Left lung (tissue), 10 donors: ENCODE measurements around the gene DNM2. TPM values are rescaled to one million over a fixed set of nuclear protein-coding genes. Genes with fewer than 3 reads are reported as not detected.
A peak's percentile ranks its signal among the peaks of the same experiment; 100 is the strongest.

Experiments used
- ATAC-seq: fragments of 200-7000 bp; cut with Tn5 transposase; one replicate; pipeline ENCODE4 v1.9.1; 2020; ENCODE audit warnings: moderate library complexity
- DNase-seq, 4 donors: peaks; one replicate each; pipeline ENCODE4 v3.0.0-alpha.2; 2013 to 2020
- H3K27ac ChIP-seq, 2 donors: fragments of 200-600 bp; sonication (generic) in 1 of 2; one replicate each; pipeline versions ENCODE4 v1.5.0 to v1.8.0; 2020 to 2021
- H3K27me3 ChIP-seq, 2 donors: fragments of 200-600 bp; sonication (generic) in 1 of 2; one replicate each; pipeline versions ENCODE4 v1.5.0 to v1.8.0; 2020 to 2021
- H3K36me3 ChIP-seq, 2 donors: fragments of 200-600 bp; sonication (generic) in 1 of 2; one replicate each; pipeline versions ENCODE4 v1.5.0 to v1.8.0; 2020 to 2021
- H3K4me1 ChIP-seq, 2 donors: fragments of 200-600 bp; one replicate each; pipeline ENCODE4 v1.8.0; 2021
- H3K4me3 ChIP-seq, 2 donors: fragments of 200-600 bp; sonication (generic) in 1 of 2; one replicate each; pipeline versions ENCODE4 v1.5.0 to v1.8.0; 2020 to 2021; ENCODE audit warnings: mild to moderate bottlenecking in 1 of 2
- H3K9me3 ChIP-seq, 2 donors: fragments of 200-600 bp; sonication (generic) in 1 of 2; one replicate each; pipeline versions ENCODE4 v1.5.0 to v1.8.0; 2020 to 2021
- CTCF ChIP-seq, 2 donors: fragments of 200-600 bp; sonication (generic) in 1 of 2; IDR thresholded peaks; one replicate each; pipeline versions ENCODE4 v1.5.0 to v1.8.0; 2021; ENCODE audit warnings: antibody characterized with exemption in 2 of 2
- intact Hi-C, 2 donors: fragments of 100-400 bp; cut with DNase I; formaldehyde crosslinking; loops; one replicate each; pipeline versions ENCODE4 v1.11.2 to v1.14.2; 2022
- polyA plus RNA-seq, 6 donors: library from polyadenylated mRNA; unstranded; fragments of 120-200 nt; gene quantifications; one replicate each; pipeline ENCODE4 v1.2.1, GENCODE V29; 2013; ENCODE audit not compliant: insufficient read length in 6 of 6
- total RNA-seq, 2 donors: library from RNA; stranded (reverse); fragmentation: NEBNext Ultra II Directional; extraction: Animal tissue kit (Norgen Biotek cat#: 25700); gene quantifications; one replicate each; pipeline ENCODE4 v1.2.1, GENCODE V29; 2021
- donor health status: DM: no; HTN: yes; CAD: no.
- donor health status: DM: no; HTN: no; CAD: no.

The DNM2 gene
- total and polyA plus RNA-seq, 8 donors, result 88.4 to 268 (median 101) TPM

GRCh38 chr19:10817291-10818038 lies 99.6 kb downstream of the DNM2 start:
- Histone ChIP-seq H3K9me3 (no peaks in the 10 kb centered on the region), H3K4me1 (peaks cover 0 to 32% of the 10 kb centered on the region in 2 donors), H3K27ac (peak overlapping the region; percentile 37 to 80), H3K36me3 (peaks cover 0 to 99% of the 10 kb centered on the region in 2 donors), H3K4me3 (peak overlapping the region; percentile 29 to 35), H3K27me3 (no peaks in the 10 kb centered on the region)
- TF ChIP-seq CTCF (IDR thresholded peaks at IDR 0.05), result no peak
- ATAC-seq (peak; percentile 40), DNase-seq (peak; percentile 44 to 66 (median 60))
- intact Hi-C loops, result no loop called here

- no peak for TF ChIP-seq CTCF (IDR thresholded peaks at IDR 0.05)
- H3K4me3 ChIP-seq, result no peak overlapping the region
- intact Hi-C loops, result no loop called here
- peaks cover 0 to 99% of the 10 kb centered on the region in 2 donors for H3K36me3 ChIP-seq
- H3K27me3 ChIP-seq, result no peaks in the 10 kb centered on the region
- no peaks in the 10 kb centered on the region for H3K9me3 ChIP-seq
- H3K27ac ChIP-seq, result peak overlapping the region; percentile 37 to 65
- peak in 1 of 4 donors; percentile 55 for DNase-seq
- ATAC-seq, result no peak
- peaks cover 0 to 22% of the 10 kb centered on the region in 2 donors for H3K4me1 ChIP-seq
Measured at GRCh38 chr19:10818301-10819123, 100.6 kb downstream of the DNM2 start.

- intact Hi-C loops, result no loop called here
- Histone ChIP-seq H3K9me3 (no peaks in the 10 kb centered on the region), H3K4me1 (peaks cover 0 to 13% of the 10 kb centered on the region in 2 donors), H3K4me3 (no peak overlapping the region), H3K27ac (no peak overlapping the region), H3K36me3 (peaks cover 3 to 99% of the 10 kb centered on the region in 2 donors), H3K27me3 (no peaks in the 10 kb centered on the region)
- TF ChIP-seq CTCF (IDR thresholded peaks at IDR 0.05), result no peak
- ATAC-seq (no peak), DNase-seq (peak in 1 of 4 donors; percentile 65)
Measured at GRCh38 chr19:10819124-10820060, 101.5 kb downstream of the DNM2 start.

- intact Hi-C loops, result no loop called here
- Histone ChIP-seq H3K4me1 (peaks cover 0 to 5% of the 10 kb centered on the region in 2 donors), H3K27ac (no peak overlapping the region), H3K27me3 (no peaks in the 10 kb centered on the region), H3K36me3 (peaks cover 3 to 99% of the 10 kb centered on the region in 2 donors), H3K4me3 (no peak overlapping the region), H3K9me3 (no peaks in the 10 kb centered on the region)
- DNase-seq, result no peak
- no peak for TF ChIP-seq CTCF (IDR thresholded peaks at IDR 0.05)
- no peak for ATAC-seq
Measured at GRCh38 chr19:10820173-10820572, 102.3 kb downstream of the DNM2 start.
